ENCODE measurements around the gene LBX1.

- TF ChIP-seq CTCF (IDR thresholded peaks at IDR 0.05) (no peak), POLR2A (IDR thresholded peaks at IDR 0.05) (no peak), EP300 (IDR thresholded peaks at IDR 0.05) (no peak)
Measured at GRCh38 chr10:101189461-101190401, 39.5 kb downstream of the LBX1 start.
